ENCODE measurements around the gene OTUD7B.

- TF ChIP-seq, protein P1, sequence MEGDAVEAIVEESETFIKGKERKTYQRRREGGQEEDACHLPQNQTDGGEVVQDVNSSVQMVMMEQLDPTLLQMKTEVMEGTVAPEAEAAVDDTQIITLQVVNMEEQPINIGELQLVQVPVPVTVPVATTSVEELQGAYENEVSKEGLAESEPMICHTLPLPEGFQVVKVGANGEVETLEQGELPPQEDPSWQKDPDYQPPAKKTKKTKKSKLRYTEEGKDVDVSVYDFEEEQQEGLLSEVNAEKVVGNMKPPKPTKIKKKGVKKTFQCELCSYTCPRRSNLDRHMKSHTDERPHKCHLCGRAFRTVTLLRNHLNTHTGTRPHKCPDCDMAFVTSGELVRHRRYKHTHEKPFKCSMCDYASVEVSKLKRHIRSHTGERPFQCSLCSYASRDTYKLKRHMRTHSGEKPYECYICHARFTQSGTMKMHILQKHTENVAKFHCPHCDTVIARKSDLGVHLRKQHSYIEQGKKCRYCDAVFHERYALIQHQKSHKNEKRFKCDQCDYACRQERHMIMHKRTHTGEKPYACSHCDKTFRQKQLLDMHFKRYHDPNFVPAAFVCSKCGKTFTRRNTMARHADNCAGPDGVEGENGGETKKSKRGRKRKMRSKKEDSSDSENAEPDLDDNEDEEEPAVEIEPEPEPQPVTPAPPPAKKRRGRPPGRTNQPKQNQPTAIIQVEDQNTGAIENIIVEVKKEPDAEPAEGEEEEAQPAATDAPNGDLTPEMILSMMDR (IDR thresholded peaks at IDR 0.05) = no peak
- TF ChIP-seq POLR2A (IDR thresholded peaks at IDR 0.05) = no peak
Observed at GRCh38 chr1:149937759-149938158, 72.8 kb downstream of the OTUD7B start.
